22Rv1 (cell line): ENCODE results near the gene PRKCE.

Experiments
- ZFX ChIP-seq: fragments of 450-650 bp; IDR thresholded peaks from 2 replicates; pipeline ENCODE4 v1.6.1; 2017; ENCODE audit warnings: antibody characterized with exemption, borderline replicate concordance
- TF ChIP-seq, protein P1 (sequence below): fragments of 450-650 bp; IDR thresholded peaks from 2 replicates; pipeline ENCODE4 v1.5.1; 2017; ENCODE audit warnings: mild to moderate bottlenecking

DNA sequence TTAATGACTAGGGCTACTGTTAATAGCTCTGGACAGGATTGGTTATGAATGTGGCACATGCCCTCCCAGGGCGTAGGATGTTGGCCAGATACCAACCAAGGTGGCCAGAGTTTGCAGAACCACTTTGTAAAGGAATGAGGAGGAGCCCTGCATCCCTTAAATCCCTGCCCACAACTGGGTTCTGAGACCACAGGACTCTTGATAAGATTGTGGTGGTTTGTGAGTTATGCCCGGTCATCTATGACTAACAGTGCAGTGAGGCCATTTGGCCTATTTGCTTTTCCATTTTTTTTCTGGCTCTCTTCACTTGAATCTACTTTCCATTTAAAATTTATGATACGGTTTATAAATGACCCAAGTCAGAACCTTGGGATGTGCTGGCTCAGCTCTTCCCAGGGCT, 294.5 kb downstream of the PRKCE start:
- no peak for TF ChIP-seq ZFX
- TF ChIP-seq, protein P1, sequence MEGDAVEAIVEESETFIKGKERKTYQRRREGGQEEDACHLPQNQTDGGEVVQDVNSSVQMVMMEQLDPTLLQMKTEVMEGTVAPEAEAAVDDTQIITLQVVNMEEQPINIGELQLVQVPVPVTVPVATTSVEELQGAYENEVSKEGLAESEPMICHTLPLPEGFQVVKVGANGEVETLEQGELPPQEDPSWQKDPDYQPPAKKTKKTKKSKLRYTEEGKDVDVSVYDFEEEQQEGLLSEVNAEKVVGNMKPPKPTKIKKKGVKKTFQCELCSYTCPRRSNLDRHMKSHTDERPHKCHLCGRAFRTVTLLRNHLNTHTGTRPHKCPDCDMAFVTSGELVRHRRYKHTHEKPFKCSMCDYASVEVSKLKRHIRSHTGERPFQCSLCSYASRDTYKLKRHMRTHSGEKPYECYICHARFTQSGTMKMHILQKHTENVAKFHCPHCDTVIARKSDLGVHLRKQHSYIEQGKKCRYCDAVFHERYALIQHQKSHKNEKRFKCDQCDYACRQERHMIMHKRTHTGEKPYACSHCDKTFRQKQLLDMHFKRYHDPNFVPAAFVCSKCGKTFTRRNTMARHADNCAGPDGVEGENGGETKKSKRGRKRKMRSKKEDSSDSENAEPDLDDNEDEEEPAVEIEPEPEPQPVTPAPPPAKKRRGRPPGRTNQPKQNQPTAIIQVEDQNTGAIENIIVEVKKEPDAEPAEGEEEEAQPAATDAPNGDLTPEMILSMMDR: no peak
